SU-DHL-6 (cell line): ENCODE measurements around the gene TMIE.

Source experiments
- H2AFZ ChIP-seq: fragments of 200-600 bp; sonication (generic); 2 replicates; pipeline ENCODE4 v1.6.1; 2014; ENCODE audit warnings: low read depth, mild to moderate bottlenecking, moderate library complexity, mixed read lengths, antibody characterized with exemption, low read length; ENCODE audit not compliant: severe bottlenecking
- H3F3A ChIP-seq: fragments of 200-600 bp; shearing (Covaris generic); 2 replicates; pipeline ENCODE4 v1.6.0; 2016; ENCODE audit warnings: antibody characterized with exemption, mild to moderate bottlenecking; ENCODE audit not compliant: insufficient read depth
- H3K27ac ChIP-seq: fragments of 200-600 bp; sonication (generic); 2 replicates; pipeline ENCODE4 v1.5.1; 2016; ENCODE audit warnings: low read depth, mild to moderate bottlenecking, low read length, moderate library complexity, mixed read lengths
- H3K27me3 ChIP-seq: fragments of 200-600 bp; sonication (generic), shearing (Covaris generic); 2 replicates; pipeline ENCODE4 v1.6.0; 2014; ENCODE audit warnings: mild to moderate bottlenecking, low read length
- H3K36me3 ChIP-seq: fragments of 200-600 bp; sonication (generic); 2 replicates; pipeline ENCODE4 v1.6.1; 2014; ENCODE audit warnings: mild to moderate bottlenecking, low read length, mixed read lengths
- H3K4me2 ChIP-seq: fragments of 300-600, 200-600 bp; shearing (Covaris generic), sonication (generic); 2 replicates; pipeline ENCODE4 v1.6.0; 2014; ENCODE audit warnings: low read length, low read depth, mild to moderate bottlenecking; ENCODE audit not compliant: poor library complexity, severe bottlenecking
- H3K4me3 ChIP-seq: fragments of 200-600 bp; sonication (generic); 2 replicates; pipeline ENCODE4 v1.5.1; 2014; ENCODE audit warnings: antibody characterized with exemption, low read length, mild to moderate bottlenecking, mixed read lengths; ENCODE audit not compliant: insufficient read depth, poor library complexity, severe bottlenecking
- H3K79me2 ChIP-seq: fragments of 200-600 bp; sonication (generic); 2 replicates; pipeline ENCODE4 v1.6.1; 2014; ENCODE audit warnings: mild to moderate bottlenecking, low read length, moderate library complexity; ENCODE audit not compliant: insufficient read depth
- H3K9ac ChIP-seq: fragments of 200-600 bp; sonication (generic); 2 replicates; pipeline ENCODE4 v1.7.0; 2014; ENCODE audit warnings: mild to moderate bottlenecking, low read length
- H3K9me2 ChIP-seq: fragments of 200-600 bp; sonication (generic); replicated peaks from 2 replicates; pipeline ENCODE4 v1.6.1; 2014; ENCODE audit warnings: low read length; ENCODE audit not compliant: insufficient read depth
- H3K9me3 ChIP-seq: fragments of 200-600 bp; sonication (generic); 2 replicates; pipeline ENCODE4 v1.6.1; 2014; ENCODE audit warnings: low read length, mixed read lengths; ENCODE audit not compliant: insufficient read depth
- H4K20me1 ChIP-seq: fragments of 200-600 bp; sonication (generic); 2 replicates; pipeline ENCODE4 v1.6.1; 2014; ENCODE audit warnings: low read depth, mild to moderate bottlenecking, antibody characterized with exemption, low read length, moderate library complexity, mixed read lengths
- CTCF ChIP-seq: fragments of 200-600 bp; sonication (generic); IDR thresholded peaks from one replicate; pipeline ENCODE4 v1.5.1; 2017; ENCODE audit warnings: antibody characterized with exemption, mild to moderate bottlenecking, low read length, moderate library complexity; ENCODE audit not compliant: insufficient read depth, poor library complexity, severe bottlenecking
- EZH2phosphoT487 ChIP-seq: fragments of 200-600 bp; sonication (generic), shearing (Covaris generic); conservative IDR thresholded peaks from 2 replicates; pipeline ENCODE4 v1.6.1; 2018; ENCODE audit warnings: mild to moderate bottlenecking, antibody characterized with exemption, low read length, moderate library complexity, mixed read lengths

The TMIE gene

GRCh38 chr3:46661776-46662766, 39.1 kb upstream of the TMIE start:
- Histone ChIP-seq H3K36me3 (no peaks in the 10 kb centered on the region), H2AFZ (no peak overlapping the region), H3K9me2 (no peaks in the 10 kb centered on the region), H3K27ac (no peak overlapping the region), H3K9ac (no peak overlapping the region), H3F3A (no peaks in the 10 kb centered on the region), H3K4me3 (no peak overlapping the region), H3K79me2 (no peaks in the 10 kb centered on the region), H4K20me1 (no peaks in the 10 kb centered on the region), H3K27me3 (no peaks in the 10 kb centered on the region), H3K4me2 (no peak overlapping the region), H3K9me3 (no peaks in the 10 kb centered on the region)
- TF ChIP-seq CTCF, result no peak

- H3K27ac ChIP-seq, result no peak overlapping the region
These were observed 38.2 kb upstream of the TMIE start for GRCh38 chr3:46662771-46663551.

GRCh38 chr3:46663591-46664135, 37.5 kb upstream of the TMIE start:
- Histone ChIP-seq H3K27ac (no peak overlapping the region), H3K9ac (no peak overlapping the region)
- TF ChIP-seq CTCF, result no peak
- no peak for TF ChIP-seq EZH2phosphoT487

More at GRCh38 chr3:46662771-46663551, 38.2 kb upstream of the TMIE start:
- H3F3A ChIP-seq, result no peaks in the 10 kb centered on the region
- no peak for TF ChIP-seq CTCF
- TF ChIP-seq EZH2phosphoT487, result no peak
- no peak overlapping the region for H3K4me3 ChIP-seq
- H3K79me2 ChIP-seq, result no peaks in the 10 kb centered on the region
- H3K9ac ChIP-seq, result no peak overlapping the region
- H4K20me1 ChIP-seq, result no peaks in the 10 kb centered on the region
- no peaks in the 10 kb centered on the region for H3K27me3 ChIP-seq
- no peaks in the 10 kb centered on the region for H3K36me3 ChIP-seq
- no peak overlapping the region for H3K4me2 ChIP-seq
- H2AFZ ChIP-seq, result no peak overlapping the region
- H3K9me2 ChIP-seq, result no peaks in the 10 kb centered on the region
- no peaks in the 10 kb centered on the region for H3K9me3 ChIP-seq

More at GRCh38 chr3:46663591-46664135, 37.5 kb upstream of the TMIE start:
- Histone ChIP-seq H3K27me3 (no peaks in the 10 kb centered on the region), H3F3A (no peaks in the 10 kb centered on the region), H2AFZ (no peak overlapping the region), H3K36me3 (no peaks in the 10 kb centered on the region), H3K4me2 (no peak overlapping the region), H3K79me2 (no peaks in the 10 kb centered on the region), H3K4me3 (no peak overlapping the region), H3K9me2 (no peaks in the 10 kb centered on the region), H4K20me1 (no peaks in the 10 kb centered on the region), H3K9me3 (no peaks in the 10 kb centered on the region)
